ENCODE measurements around the gene ZNF19. TPM values are rescaled to one million over a fixed set of nuclear protein-coding genes. Genes with fewer than 3 reads are reported as not detected.

The ZNF19 gene
- total and polyA plus RNA-seq, 4 donors = 1.9 to 16.1 (median 8.8) TPM

DNA sequence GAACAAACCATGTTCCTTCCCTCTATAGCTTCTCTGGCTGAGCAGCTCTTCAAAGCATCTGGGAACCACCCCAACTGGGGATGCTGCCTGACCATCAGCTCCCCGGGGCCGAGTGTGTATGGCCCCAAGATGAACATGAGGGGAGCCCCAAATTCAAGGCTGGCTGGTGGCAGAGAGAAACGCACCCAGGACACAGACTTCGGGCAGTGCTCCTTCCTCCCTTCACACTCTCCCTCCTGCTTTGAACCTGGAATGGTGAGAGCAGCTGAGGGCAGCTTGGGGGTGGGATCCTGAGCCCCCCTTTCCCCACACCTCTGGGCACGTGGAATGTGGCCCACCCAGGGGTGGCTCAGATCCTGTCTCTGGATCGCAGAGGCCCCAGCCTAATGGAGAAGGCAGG is 64.5 kb downstream of the ZNF19 start:
- no peak for ATAC-seq (ENCODE audit: insufficient read depth, low FRiP score)
- H3K36me3 ChIP-seq (ENCODE audit: control insufficient read depth in 4 of 4, insufficient read depth in 4 of 4, low read length in 4 of 4) = no peaks in the 10 kb centered on the region
- H3K4me3 ChIP-seq = no peak overlapping the region
- H3K4me1 ChIP-seq (ENCODE audit: control insufficient read depth in 5 of 5, insufficient read depth in 5 of 5, low read length in 5 of 5) = no peaks in the 10 kb centered on the region
- DNase-seq = no peak
- H3K9me3 ChIP-seq (ENCODE audit: control insufficient read depth in 4 of 4, insufficient read depth in 3 of 4, low read length in 3 of 4) = peaks cover 0 to 7% (median 0%) of the 10 kb centered on the region in 4 donors
- TF ChIP-seq, protein P1, sequence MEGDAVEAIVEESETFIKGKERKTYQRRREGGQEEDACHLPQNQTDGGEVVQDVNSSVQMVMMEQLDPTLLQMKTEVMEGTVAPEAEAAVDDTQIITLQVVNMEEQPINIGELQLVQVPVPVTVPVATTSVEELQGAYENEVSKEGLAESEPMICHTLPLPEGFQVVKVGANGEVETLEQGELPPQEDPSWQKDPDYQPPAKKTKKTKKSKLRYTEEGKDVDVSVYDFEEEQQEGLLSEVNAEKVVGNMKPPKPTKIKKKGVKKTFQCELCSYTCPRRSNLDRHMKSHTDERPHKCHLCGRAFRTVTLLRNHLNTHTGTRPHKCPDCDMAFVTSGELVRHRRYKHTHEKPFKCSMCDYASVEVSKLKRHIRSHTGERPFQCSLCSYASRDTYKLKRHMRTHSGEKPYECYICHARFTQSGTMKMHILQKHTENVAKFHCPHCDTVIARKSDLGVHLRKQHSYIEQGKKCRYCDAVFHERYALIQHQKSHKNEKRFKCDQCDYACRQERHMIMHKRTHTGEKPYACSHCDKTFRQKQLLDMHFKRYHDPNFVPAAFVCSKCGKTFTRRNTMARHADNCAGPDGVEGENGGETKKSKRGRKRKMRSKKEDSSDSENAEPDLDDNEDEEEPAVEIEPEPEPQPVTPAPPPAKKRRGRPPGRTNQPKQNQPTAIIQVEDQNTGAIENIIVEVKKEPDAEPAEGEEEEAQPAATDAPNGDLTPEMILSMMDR (IDR thresholded peaks at IDR 0.05; ENCODE audit: control extremely low read depth, extremely low read depth) = no peak
- WGBS, 2 donors = 61 to 78% methylated on average over 6 of the region's 6 CpGs
- H3K9ac ChIP-seq (ENCODE audit: insufficient read depth in 1 of 2, low read length in 2 of 2) = no peak overlapping the region
- H3K27ac ChIP-seq (ENCODE audit: low read depth in 1 of 2, low read length in 1 of 2) = no peak overlapping the region
- H3K27me3 ChIP-seq (ENCODE audit: control insufficient read depth in 3 of 3, insufficient read depth in 3 of 3, low read length in 2 of 3) = peaks cover 0 to 30% (median 8%) of the 10 kb centered on the region in 3 donors

DNA sequence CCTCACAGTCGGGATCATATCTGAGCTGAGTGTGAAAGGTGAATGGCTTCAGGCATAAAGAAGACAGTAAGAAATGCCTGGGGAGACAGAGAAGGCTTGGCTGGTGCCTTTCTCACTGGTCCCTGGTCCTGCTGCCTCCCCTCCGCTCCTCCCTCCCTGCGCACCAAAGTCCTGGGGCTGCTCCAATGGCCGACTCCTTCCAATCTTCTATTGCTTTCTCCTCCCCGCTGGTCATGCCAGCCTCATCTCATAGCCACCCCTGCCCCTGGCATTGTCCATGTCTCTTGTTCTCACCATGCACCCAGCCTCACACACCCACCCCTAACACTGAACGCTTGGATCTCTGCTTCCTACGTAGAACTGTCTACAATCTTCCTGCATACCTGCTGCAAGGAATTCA is 65.3 kb downstream of the ZNF19 start:
- peaks cover 0 to 30% (median 8%) of the 10 kb centered on the region in 3 donors for H3K27me3 ChIP-seq (ENCODE audit: control insufficient read depth in 3 of 3, insufficient read depth in 3 of 3, low read length in 2 of 3)
- ATAC-seq (ENCODE audit: insufficient read depth, low FRiP score) = no peak
- H3K4me1 ChIP-seq (ENCODE audit: control insufficient read depth in 5 of 5, insufficient read depth in 5 of 5, low read length in 5 of 5) = no peaks in the 10 kb centered on the region
- peaks cover 0 to 3% (median 0%) of the 10 kb centered on the region in 4 donors for H3K9me3 ChIP-seq (ENCODE audit: control insufficient read depth in 4 of 4, insufficient read depth in 3 of 4, low read length in 3 of 4)
- H3K36me3 ChIP-seq (ENCODE audit: control insufficient read depth in 4 of 4, insufficient read depth in 4 of 4, low read length in 4 of 4) = no peaks in the 10 kb centered on the region
- DNase-seq = no peak
- H3K4me3 ChIP-seq = no peak overlapping the region
- TF ChIP-seq, protein P1 (IDR thresholded peaks at IDR 0.05; ENCODE audit: control extremely low read depth, extremely low read depth) = no peak
- no peak overlapping the region for H3K9ac ChIP-seq (ENCODE audit: insufficient read depth in 1 of 2, low read length in 2 of 2)
- 85 to 87% methylated on average over 7 of the region's 7 CpGs for WGBS, 2 donors
- no peak overlapping the region for H3K27ac ChIP-seq (ENCODE audit: low read depth in 1 of 2, low read length in 1 of 2)

Other genes with a start within 250 kb of the ZNF19 start
- gene CMTR2, start 199.9 kb downstream of the ZNF19 start, total RNA-seq = 10 to 100 TPM; 18.6 to 35.7 TPM
- gene CMTR2, start 199.9 kb downstream of the ZNF19 start, polyA plus RNA-seq = 1 to 10 TPM; 8.8 to 9.4 TPM
- 1 to 10 TPM in 1 of 2 donors, under 1 TPM in 1; 0.68 to 1.7 TPM for gene CALB2, start 130.6 kb downstream of the ZNF19 start, total RNA-seq
- 10 to 100 TPM in 1 of 2 donors, under 1 TPM in 1; 0.02 to 11.7 TPM for gene CALB2, start 130.6 kb downstream of the ZNF19 start, polyA plus RNA-seq
- gene TLE7, start 47.3 kb downstream of the ZNF19 start, total RNA-seq = not detected
- not detected for gene TLE7, start 47.3 kb downstream of the ZNF19 start, polyA plus RNA-seq
- 10 to 100 TPM in 1 of 2 donors, 1 to 10 TPM in 1; 8.9 to 14.5 TPM for gene ZNF23, start 27.1 kb downstream of the ZNF19 start, total RNA-seq
- gene ZNF23, start 27.1 kb downstream of the ZNF19 start, polyA plus RNA-seq = 10 to 100 TPM in 1 of 2 donors, 1 to 10 TPM in 1; 4.9 to 12.8 TPM
- under 1 TPM; 0.43 to 0.95 TPM for gene CHST4, start 37.1 kb upstream of the ZNF19 start, total RNA-seq
- under 1 TPM; 0.28 to 0.92 TPM for gene CHST4, start 37.1 kb upstream of the ZNF19 start, polyA plus RNA-seq
- under 1 TPM in 1 of 2 donors, not detected in 1; 0.74 TPM for gene TAT, start 87.8 kb upstream of the ZNF19 start, total RNA-seq
- under 1 TPM; 0.14 to 0.26 TPM for gene TAT, start 87.8 kb upstream of the ZNF19 start, polyA plus RNA-seq
- 1 to 10 TPM; 8.8 to 9.3 TPM for gene MARVELD3, start 136.9 kb upstream of the ZNF19 start, total RNA-seq
- 1 to 10 TPM; 3.6 to 7.5 TPM for gene MARVELD3, start 136.9 kb upstream of the ZNF19 start, polyA plus RNA-seq
- 1 to 10 TPM; 5.3 to 6.5 TPM for gene PHLPP2, start 235.4 kb upstream of the ZNF19 start, total RNA-seq
- gene PHLPP2, start 235.4 kb upstream of the ZNF19 start, polyA plus RNA-seq = 1 to 10 TPM; 1.3 to 1.8 TPM